Measurements from ENCODE around the gene RNF220.

DNA sequence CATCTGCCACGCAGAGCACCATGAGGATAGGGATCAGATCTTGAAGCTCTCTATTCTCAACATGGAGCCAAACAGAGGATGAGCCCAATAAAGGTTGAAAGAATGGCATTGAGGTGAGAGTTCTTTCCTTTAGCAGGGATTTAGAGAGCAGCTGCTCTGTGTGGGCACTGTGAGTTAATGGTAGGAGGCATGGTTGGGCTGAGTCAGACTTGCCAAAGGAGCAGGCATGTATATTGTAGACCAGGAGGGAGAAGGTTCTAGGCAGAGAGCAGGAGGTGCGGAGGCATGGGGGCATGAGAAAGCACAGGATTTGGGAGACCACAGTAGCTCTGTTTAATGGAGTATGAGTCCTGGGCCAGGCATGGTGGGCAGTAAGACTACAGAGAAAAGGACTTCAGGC, 237.2 kb downstream of the RNF220 start:
- no peak for TF ChIP-seq EZH2phosphoT487 (IDR thresholded peaks at IDR 0.05; ENCODE audit: insufficient read depth, low read depth)
- no peak for TF ChIP-seq EZH2 (IDR thresholded peaks at IDR 0.05; ENCODE audit: insufficient read depth, poor library complexity, severe bottlenecking)
